GM19463 (cell line): ENCODE measurements around the gene OR2H1.

ENCODE experiments used
- ATAC-seq: cut with Tn5 transposase; IDR thresholded peaks from one replicate; pipeline ENCODE4 v1.9.1; 2021; ENCODE audit warnings: mild to moderate bottlenecking, moderate library complexity; ENCODE audit not compliant: unreplicated experiment

The OR2H1 gene

GRCh38 chr6:29509239-29509638 is 52.3 kb downstream of the OR2H1 start:
- ATAC-seq = peak; percentile 73

- no peak for ATAC-seq
Observed at GRCh38 chr6:29509711-29510110, 52.8 kb downstream of the OR2H1 start.

GRCh38 chr6:29510202-29510601 is 53.2 kb downstream of the OR2H1 start:
- ATAC-seq = no peak

GRCh38 chr6:29510746-29511300 is 53.9 kb downstream of the OR2H1 start:
- ATAC-seq = no peak
